Measurements from ENCODE around the gene PRR23E. TPM values are rescaled to one million over a fixed set of nuclear protein-coding genes. Genes with fewer than 3 reads are reported as not detected.
A peak's percentile ranks its signal among the peaks of the same experiment; 100 is the strongest.

The PRR23E gene
- total RNA-seq, 1 experiment from 2014 or later = not detected

DNA sequence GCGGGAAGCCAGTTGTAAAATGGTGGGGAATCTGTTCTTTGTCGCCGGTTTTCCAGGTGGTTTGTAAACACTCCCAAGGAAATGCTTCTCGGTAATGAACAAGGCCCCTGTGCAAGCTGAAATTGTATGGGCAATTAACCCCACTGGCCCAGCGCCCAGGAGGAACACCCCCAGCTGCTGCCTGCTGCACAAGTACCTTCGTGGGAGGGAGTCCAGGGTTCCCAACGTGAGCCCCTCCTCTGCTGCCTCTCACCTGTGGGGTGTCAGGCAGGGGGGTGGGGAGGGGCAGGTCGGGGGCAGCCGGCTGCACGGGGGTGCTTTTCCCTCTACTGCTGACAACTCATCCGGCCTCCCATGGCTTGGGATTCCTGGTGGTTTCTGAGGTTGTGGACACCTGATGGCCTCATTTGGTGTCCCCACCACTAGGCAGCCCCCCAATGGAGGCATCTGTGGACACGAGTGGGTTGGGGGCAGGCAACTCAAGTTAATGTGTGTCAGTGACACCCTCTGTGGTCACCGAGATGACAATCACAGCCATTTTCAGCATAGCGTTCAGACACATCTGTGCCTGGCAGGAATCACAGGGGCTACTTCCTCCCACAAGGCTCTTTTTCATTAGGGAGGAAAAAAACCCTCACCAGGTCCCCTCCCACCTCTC lies 35.6 kb upstream of the PRR23E start:
- no peaks in the 10 kb centered on the region for H3K79me2 ChIP-seq (ENCODE audit: low read length)
- H3K9me2 ChIP-seq (replicated peaks; ENCODE audit: low read length) = no peaks in the 10 kb centered on the region
- no peak overlapping the region for H2AFZ ChIP-seq (ENCODE audit: low read length)
- H3K4me2 ChIP-seq (ENCODE audit: low read length) = no peak overlapping the region
- POLR2A ChIA-PET (ENCODE audit: unreplicated experiment) = no interaction called here
- BruUV-seq (replicated peaks) = no TSS peak
- peaks cover 13% of the 10 kb centered on the region for H3K27me3 ChIP-seq (ENCODE audit: low read length)
- no peaks in the 10 kb centered on the region for H4K20me1 ChIP-seq (ENCODE audit: low read length)
- ATAC-seq (no peak), DNase-seq (no peak)
- no peak overlapping the region for H3K27ac ChIP-seq (ENCODE audit: low read length)
- H3F3A ChIP-seq (ENCODE audit: low read length, unreplicated experiment) = no peaks in the 10 kb centered on the region
- no peak overlapping the region for H3K9ac ChIP-seq (ENCODE audit: low read length)
- intact Hi-C loops (cut with micrococcal nuclease) = no loop called here
- H3K4me3 ChIP-seq (ENCODE audit: low read length) = no peak overlapping the region
- CTCF ChIA-PET = no interaction called here
- no peaks in the 10 kb centered on the region for H3K4me1 ChIP-seq (ENCODE audit: insufficient read depth, low read length)
- H3K36me3 ChIP-seq (ENCODE audit: low read depth, low read length) = no peaks in the 10 kb centered on the region
- TF ChIP-seq EZH2 (IDR thresholded peaks at IDR 0.05; ENCODE audit: low read length, unreplicated experiment) = no peak
- no peak for TF ChIP-seq EZH2phosphoT487 (IDR thresholded peaks at IDR 0.05; ENCODE audit: borderline replicate concordance, low read length)
- no peak for TF ChIP-seq CTCF (conservative IDR thresholded peaks at IDR 0.05; ENCODE audit: low read depth, low read length)
- no peaks in the 10 kb centered on the region for H3K9me3 ChIP-seq (ENCODE audit: low read length)

DNA sequence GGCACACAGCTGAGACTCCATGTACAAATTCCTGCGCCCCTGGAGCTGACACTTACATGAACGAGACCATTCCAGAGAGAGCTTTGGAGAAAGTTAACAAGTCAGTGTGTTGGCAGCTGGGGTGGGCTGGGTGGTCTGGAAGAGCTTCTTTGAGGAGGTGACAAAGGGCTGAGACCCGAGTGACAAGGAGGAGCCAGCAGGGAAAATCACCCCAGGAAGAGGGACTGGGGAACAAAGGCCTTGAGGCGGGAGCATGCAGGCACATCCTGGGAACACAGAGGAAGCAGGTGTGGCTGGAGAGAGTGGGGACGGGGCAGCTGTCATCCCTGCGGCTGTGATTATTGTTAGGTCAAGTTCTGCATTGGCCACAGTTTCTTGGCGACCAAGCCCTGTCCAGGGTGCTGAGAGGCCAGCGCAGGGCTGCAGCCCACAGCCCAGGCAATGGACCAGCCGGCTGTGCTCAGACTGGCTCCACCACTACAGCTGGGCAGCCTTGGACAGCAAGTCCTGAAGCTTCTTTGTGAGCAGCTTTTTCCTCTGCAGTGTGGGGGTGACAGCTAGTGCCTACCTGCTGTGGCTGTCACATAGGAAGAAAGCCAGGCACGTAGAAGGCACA lies 34.2 kb upstream of the PRR23E start:
- Histone ChIP-seq H3K27me3 (ENCODE audit: low read length) (peaks cover 13% of the 10 kb centered on the region), H2AFZ (ENCODE audit: low read length) (no peak overlapping the region), H3F3A (ENCODE audit: low read length, unreplicated experiment) (no peaks in the 10 kb centered on the region), H3K36me3 (ENCODE audit: low read depth, low read length) (no peaks in the 10 kb centered on the region), H3K9me2 (replicated peaks; ENCODE audit: low read length) (no peaks in the 10 kb centered on the region), H3K27ac (ENCODE audit: low read length) (no peak overlapping the region), H3K9ac (ENCODE audit: low read length) (no peak overlapping the region), H3K9me3 (ENCODE audit: low read length) (no peaks in the 10 kb centered on the region), H3K4me3 (ENCODE audit: low read length) (no peak overlapping the region), H3K79me2 (ENCODE audit: low read length) (no peaks in the 10 kb centered on the region), H4K20me1 (ENCODE audit: low read length) (no peaks in the 10 kb centered on the region), H3K4me2 (ENCODE audit: low read length) (no peak overlapping the region), H3K4me1 (ENCODE audit: insufficient read depth, low read length) (no peaks in the 10 kb centered on the region)
- intact Hi-C loops (cut with micrococcal nuclease) = no loop called here
- DNase-seq (peak; percentile 36), ATAC-seq (no peak; the same call in 1 of the 2 replicates)
- TF ChIP-seq EZH2phosphoT487 (IDR thresholded peaks at IDR 0.05; ENCODE audit: borderline replicate concordance, low read length) (no peak), EZH2 (IDR thresholded peaks at IDR 0.05; ENCODE audit: low read length, unreplicated experiment) (no peak), CTCF (conservative IDR thresholded peaks at IDR 0.05; ENCODE audit: low read depth, low read length) (no peak)
- CTCF ChIA-PET = no interaction called here
- POLR2A ChIA-PET (ENCODE audit: unreplicated experiment) = no interaction called here
- no TSS peak for BruUV-seq (replicated peaks)

DNA sequence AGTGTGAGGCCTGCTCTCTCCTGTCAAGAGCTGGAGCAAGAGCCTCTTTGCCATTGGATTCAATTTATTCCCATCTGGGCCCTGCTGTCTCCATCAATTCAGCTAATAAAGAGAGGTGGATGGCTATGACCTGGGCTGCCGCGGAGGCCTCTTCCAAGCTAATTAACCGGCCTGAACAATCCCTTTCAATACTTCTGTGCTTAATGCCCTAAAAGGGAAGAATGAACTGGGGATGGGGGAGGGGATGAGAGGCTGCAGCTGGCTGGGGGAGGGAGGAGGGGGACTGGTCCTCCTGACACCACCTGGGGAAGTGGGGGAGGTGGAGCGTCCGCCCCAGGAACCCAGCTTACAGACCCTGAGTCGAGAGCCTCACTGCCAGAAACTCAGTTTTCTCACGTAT lies 33.4 kb upstream of the PRR23E start:
- DNase-seq = no peak
- CTCF ChIA-PET = no interaction called here

More for the DNA sequence above, 33.4 kb upstream of the PRR23E start:
- Histone ChIP-seq H2AFZ (ENCODE audit: low read length) (no peak overlapping the region), H4K20me1 (ENCODE audit: low read length) (no peaks in the 10 kb centered on the region), H3K9me3 (ENCODE audit: low read length) (no peaks in the 10 kb centered on the region), H3K9ac (ENCODE audit: low read length) (no peak overlapping the region), H3K4me1 (ENCODE audit: insufficient read depth, low read length) (no peaks in the 10 kb centered on the region), H3K9me2 (replicated peaks; ENCODE audit: low read length) (no peaks in the 10 kb centered on the region), H3K4me3 (ENCODE audit: low read length) (no peak overlapping the region), H3K36me3 (ENCODE audit: low read depth, low read length) (no peaks in the 10 kb centered on the region), H3K27ac (ENCODE audit: low read length) (no peak overlapping the region), H3K4me2 (ENCODE audit: low read length) (no peak overlapping the region), H3K27me3 (ENCODE audit: low read length) (peaks cover 13% of the 10 kb centered on the region), H3K79me2 (ENCODE audit: low read length) (no peaks in the 10 kb centered on the region), H3F3A (ENCODE audit: low read length, unreplicated experiment) (no peaks in the 10 kb centered on the region)
- POLR2A ChIA-PET (ENCODE audit: unreplicated experiment) = no interaction called here
- no TSS peak for BruUV-seq (replicated peaks)
- no peak for TF ChIP-seq CTCF (conservative IDR thresholded peaks at IDR 0.05; ENCODE audit: low read depth, low read length)
- no peak for TF ChIP-seq EZH2phosphoT487 (IDR thresholded peaks at IDR 0.05; ENCODE audit: borderline replicate concordance, low read length)
- no peak for TF ChIP-seq EZH2 (IDR thresholded peaks at IDR 0.05; ENCODE audit: low read length, unreplicated experiment)
- intact Hi-C loops (cut with micrococcal nuclease) = no loop called here
- no peak for ATAC-seq

Data from PC-3 (cell line).